GM10248 (cell line): ENCODE results near the gene CDON.

Source experiments
- CTCF ChIA-PET: fragments of 300-600 bp; sonication (Branson Sonifier 250); formaldehyde crosslinking; extraction: SDS; loops from one replicate; lab custom pipeline; 2021; ENCODE audit warnings: antibody characterized with exemption; lab: Yijun Ruan, JAX
- POLR2A ChIA-PET: fragments of 350-650 bp; sonication (Branson Sonifier 250); formaldehyde crosslinking; extraction: SDS; loops from one replicate; lab custom pipeline; 2020; ENCODE audit warnings: antibody characterized with exemption; lab: Yijun Ruan, JAX
- DNase-seq: peaks from one replicate; pipeline ENCODE4 v3.0.0; 2012; ENCODE audit errors: extremely low spot score
- CTCF ChIP-seq: IDR thresholded peaks from 2 replicates; pipeline ENCODE4 v1.5.1; 2012; ENCODE audit warnings: mild to moderate bottlenecking, low read depth; ENCODE audit errors: extremely low read depth, missing control alignments, control extremely low read depth

The CDON gene

GRCh38 chr11:125931116-125931515 is 131.6 kb downstream of the CDON start:
- POLR2A ChIA-PET, result no interaction called here
- CTCF ChIA-PET, result no interaction called here
- no peak for DNase-seq
- TF ChIP-seq CTCF, result no peak

GRCh38 chr11:125930076-125930450 is 132.6 kb downstream of the CDON start:
- ChIA-PET CTCF (interaction anchor here (1.4 to 2.2 kb wide), 2 partner anchors 9 to 11 kb away, joined by 3 to 7 read pairs; no protein-coding TSS in a partner anchor), POLR2A (no interaction called here)
- TF ChIP-seq CTCF, result no peak
- DNase-seq, result no peak

GRCh38 chr11:125929445-125930075 is 133.1 kb downstream of the CDON start:
- TF ChIP-seq CTCF, result no peak
- CTCF ChIA-PET, result interaction anchor here (1.4 to 2.2 kb wide), 2 partner anchors 9 to 12 kb away, joined by 3 to 7 read pairs; no protein-coding TSS in a partner anchor
- no peak for DNase-seq
- POLR2A ChIA-PET, result no interaction called here

- ChIA-PET POLR2A (no interaction called here), CTCF (no interaction called here)
- DNase-seq, result no peak
- no peak for TF ChIP-seq CTCF
Measured at GRCh38 chr11:125926682-125927081, 136.0 kb downstream of the CDON start.

- ChIA-PET POLR2A (no interaction called here), CTCF (interaction anchor here (1.0 to 5.5 kb wide), 6 partner anchors 9 to 555 kb away, joined by 3 to 69 read pairs (median 4); no protein-coding TSS in a partner anchor)
- TF ChIP-seq CTCF, result no peak
- no peak for DNase-seq
Measured at GRCh38 chr11:125925804-125926203, 136.9 kb downstream of the CDON start.

- ChIA-PET POLR2A (no interaction called here), CTCF (interaction anchor here (1.0 to 5.5 kb wide), 6 partner anchors 8 to 555 kb away, joined by 3 to 69 read pairs (median 4); no protein-coding TSS in a partner anchor)
- DNase-seq, result no peak
- TF ChIP-seq CTCF, result no peak
Measured at GRCh38 chr11:125925247-125925740, 137.4 kb downstream of the CDON start.
